Measurements from ENCODE around the gene EPB41L4A.
"Not testable (repeated sequence)": the region's sequence is repeated elsewhere in the genome, so short reads cannot be mapped to it uniquely, and the experiment has no call there.

Gene EPB41L4A

GRCh38 chr5:112208195-112208594 is 210.9 kb downstream of the EPB41L4A start:
- DNase-seq (ENCODE audit: low read depth in 3 of 3) = not testable (repeated sequence)

DNA sequence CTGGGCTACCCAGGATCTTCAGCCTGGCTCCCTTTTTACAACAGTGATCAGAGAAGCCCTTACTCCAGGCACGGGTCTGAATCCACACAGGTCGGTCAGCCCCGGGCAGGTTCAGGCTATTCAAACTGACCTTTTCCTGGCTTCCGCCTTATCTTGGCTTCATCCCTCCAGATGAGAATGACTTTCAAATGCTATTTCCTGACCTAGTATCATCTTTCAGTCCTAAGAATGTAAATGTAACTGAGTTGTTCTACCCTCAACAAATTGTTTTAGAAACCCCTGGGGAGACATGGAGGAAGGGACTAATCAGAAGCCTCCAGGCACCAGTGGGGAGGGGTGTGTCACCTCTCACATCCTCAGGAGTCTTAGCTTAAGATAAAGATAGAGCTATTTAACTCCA is 213.2 kb downstream of the EPB41L4A start:
- DNase-seq (ENCODE audit: low read depth in 3 of 3) = no peak

DNA sequence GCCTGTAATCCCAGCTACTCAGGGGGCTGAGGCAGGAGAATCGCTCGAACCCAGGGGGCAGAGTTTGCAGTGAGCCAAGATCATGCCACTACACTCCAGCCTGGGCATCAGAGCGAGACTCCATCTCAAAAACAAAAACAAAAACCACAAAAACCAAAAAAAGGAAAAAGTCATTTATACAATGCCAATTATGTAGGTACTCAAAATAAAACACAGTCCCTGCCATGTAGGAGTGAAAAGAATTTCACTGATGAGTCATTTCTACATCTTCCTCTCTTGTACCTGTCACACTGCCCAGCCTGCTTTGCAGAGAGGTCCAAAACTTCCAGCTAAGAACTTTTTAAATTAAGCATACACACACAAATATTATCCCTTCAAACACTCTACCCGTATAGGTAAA is 215.8 kb downstream of the EPB41L4A start:
- no peak for DNase-seq (ENCODE audit: low read depth in 3 of 3)

GRCh38 chr5:112202694-112203093 is 216.4 kb downstream of the EPB41L4A start:
- DNase-seq (ENCODE audit: low read depth in 3 of 3) = no peak

DNA sequence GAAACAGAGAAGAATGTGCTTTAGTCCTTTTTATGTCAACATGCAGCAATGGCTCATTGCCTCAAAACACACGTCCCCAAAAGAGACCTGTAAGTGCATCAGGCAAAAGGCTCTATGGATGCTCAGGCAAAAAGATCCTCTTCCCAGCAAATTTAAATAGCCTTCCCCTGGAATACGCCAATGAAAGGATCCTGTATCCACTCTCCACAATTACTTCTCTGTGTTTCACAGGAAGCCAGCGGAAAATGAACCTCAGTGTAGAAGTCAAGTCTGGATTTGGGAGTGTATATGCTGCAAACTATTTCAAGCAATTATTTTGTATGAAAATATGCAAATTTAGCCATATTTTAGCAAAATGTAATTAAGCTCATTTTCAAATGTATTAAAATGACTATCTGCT is 217.9 kb downstream of the EPB41L4A start:
- DNase-seq (ENCODE audit: low read depth in 3 of 3) = no peak

GRCh38 chr5:112200131-112200530 is 218.9 kb downstream of the EPB41L4A start:
- DNase-seq (ENCODE audit: low read depth in 3 of 3) = no peak

DNA sequence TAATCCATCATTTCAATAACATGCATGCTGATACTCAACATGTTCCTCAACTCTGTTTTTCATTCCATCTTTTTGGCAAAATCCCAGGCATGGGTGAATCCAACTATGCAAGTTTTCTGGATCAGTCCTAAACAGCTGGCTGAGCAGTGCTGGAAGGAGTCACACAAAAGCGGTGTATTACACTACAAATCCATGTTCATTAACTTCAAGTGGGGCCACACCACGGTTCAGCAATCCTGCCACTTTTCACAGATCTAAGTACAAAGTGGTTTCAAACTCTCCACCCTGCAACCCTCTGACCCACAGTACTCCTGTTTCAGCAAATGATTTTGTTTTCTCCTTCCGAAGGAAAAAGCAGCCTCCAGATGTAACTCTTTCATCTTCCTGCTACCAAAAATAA is 222.5 kb downstream of the EPB41L4A start:
- DNase-seq (ENCODE audit: low read depth in 3 of 3) = no peak

DNA sequence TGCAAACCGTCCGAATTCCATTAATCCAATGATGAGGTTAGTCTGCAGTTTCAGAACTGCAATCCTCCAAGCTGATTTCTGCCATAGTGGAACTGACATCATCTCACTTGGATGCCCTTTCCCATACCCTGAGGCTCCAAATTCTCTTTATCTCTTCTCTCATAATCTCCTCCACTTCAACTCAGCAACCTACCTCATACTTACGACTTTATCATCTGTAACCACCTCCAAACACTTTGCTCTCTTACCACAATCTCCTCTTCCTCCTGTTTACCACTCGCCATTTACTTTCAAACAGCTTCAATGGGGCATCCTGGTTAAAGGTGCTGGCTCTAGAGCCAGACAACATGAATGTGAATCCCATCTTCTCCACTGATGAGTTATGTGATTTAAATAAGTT is 223.2 kb downstream of the EPB41L4A start:
- DNase-seq (ENCODE audit: low read depth in 3 of 3) = no peak

DNA sequence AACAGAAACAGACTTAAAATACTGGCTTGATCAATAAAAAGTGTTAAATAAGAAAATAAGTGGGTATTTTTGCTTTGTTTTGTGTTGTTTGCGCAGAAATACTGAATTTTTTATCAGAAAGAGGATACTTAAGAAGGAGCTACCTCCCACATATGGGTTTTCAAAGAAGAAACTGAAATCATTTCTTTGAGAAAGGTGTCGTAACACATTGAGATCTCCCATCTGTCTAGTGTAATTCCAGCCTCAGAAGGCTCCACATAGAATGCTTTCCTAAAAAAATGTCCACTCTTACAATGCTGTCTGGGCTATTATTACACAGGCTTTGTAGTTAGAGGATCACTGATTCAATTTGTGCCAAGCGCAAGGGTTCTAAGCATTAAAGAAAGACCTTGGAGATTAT is 226.2 kb downstream of the EPB41L4A start:
- DNase-seq (ENCODE audit: low read depth in 3 of 3) = no peak

DNA sequence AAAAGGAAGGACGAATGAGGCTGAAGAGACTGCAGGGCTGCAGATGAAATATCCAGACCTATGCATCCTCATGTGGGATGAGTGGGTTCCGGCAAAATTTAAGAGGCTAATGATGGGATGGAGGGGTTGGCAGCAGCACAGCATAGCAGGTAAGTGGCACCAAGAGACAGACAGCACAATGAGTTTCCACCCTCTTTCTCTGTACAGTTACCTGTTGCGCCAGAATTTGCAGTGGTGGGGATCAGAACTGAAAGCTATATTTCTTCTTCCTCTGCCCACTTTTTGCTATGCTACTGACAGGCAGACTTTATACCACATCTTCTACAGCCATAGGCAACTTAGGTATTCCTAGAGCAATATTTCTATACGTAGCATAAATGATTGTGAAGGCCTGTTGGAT is 227.0 kb downstream of the EPB41L4A start:
- DNase-seq (ENCODE audit: low read depth in 3 of 3) = no peak

DNA sequence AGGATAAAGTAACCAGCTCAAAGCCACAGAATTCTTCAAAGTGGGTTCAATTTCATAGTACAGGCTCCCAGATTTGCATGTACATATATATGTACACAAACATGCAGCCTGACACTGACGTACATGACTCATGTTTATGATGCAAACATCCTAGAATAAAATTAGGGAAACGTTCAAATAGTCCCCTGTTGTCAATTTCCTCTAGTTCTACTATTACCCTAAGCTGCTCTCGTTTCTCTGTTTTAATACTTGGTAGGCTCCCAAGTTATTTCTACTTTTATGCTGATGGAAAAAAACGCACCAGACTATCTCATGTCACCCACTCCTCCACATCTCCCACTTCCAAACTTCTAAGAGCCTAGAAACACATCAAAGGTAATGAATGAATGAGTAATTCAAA is 229.7 kb downstream of the EPB41L4A start:
- DNase-seq (ENCODE audit: low read depth in 3 of 3) = no peak

- peak in 1 of 3 donors; percentile 14 for DNase-seq (ENCODE audit: low read depth in 3 of 3)
Observed at GRCh38 chr5:112186401-112186990, 232.6 kb downstream of the EPB41L4A start.

DNA sequence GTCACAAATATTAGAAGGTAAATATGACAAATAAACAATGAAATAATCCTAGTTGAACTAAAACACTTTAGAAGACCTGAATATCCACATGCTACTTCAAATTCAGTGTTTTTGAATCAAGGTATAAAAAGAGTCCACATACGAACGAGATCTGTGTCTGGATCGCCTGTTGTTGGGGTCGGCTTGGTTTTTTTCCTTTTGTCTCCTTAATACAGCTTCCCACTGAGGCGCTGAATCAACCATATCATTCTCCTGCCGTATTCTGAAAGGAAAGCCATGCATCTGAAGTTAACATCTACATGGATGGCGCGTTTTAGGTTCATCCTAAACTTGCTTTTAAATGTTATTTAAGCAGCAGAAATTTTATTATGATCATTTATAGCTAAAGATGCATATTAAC is 235.2 kb downstream of the EPB41L4A start:
- DNase-seq (ENCODE audit: low read depth in 3 of 3) = no peak

DNA sequence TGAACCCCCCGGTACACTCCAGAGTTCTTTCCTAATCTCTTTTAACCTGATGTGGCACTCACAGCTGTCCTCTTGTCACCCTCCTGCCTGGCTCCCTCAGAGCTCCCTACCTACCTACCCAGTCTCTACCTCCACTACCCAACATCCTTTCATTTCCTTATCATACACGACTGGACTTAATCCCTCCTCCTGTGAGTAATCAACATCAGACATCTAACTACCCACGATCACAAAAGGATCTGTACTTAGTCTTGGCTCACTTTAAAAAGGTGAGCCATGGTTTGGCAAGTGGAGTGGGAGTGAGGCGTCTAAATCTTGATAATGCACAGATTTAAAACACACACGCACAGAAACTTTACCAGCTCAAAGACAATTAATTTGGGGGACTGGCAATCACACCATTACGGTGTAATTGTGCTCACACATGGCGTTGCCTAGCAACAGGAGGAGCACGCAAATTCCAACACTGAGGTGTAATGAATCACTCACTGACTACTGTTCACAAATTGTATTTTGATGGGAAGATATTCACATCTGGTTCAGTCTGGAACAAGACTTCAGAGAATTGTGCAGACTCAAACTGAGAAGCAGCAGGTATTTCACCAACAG is 235.9 kb downstream of the EPB41L4A start:
- DNase-seq (ENCODE audit: low read depth in 3 of 3) = no peak

DNA sequence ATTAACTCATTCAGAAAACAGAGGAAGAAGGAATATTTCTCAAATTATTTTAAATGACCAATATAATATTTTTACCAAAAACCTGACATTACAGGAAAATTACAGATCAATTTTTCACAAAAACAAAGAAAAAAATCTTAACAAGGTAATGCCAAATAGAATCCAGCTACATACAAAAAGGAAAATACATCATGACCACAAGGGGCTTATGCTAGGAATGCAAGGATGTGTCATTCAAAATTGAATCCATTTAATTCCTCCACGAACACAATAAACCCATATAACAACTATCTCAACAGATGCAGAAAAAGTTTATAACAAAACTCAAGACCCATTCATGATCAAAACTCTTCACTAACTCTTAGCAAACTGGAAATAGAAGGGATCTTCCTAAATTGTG is 239.8 kb downstream of the EPB41L4A start:
- DNase-seq (ENCODE audit: low read depth in 3 of 3) = no peak

DNA sequence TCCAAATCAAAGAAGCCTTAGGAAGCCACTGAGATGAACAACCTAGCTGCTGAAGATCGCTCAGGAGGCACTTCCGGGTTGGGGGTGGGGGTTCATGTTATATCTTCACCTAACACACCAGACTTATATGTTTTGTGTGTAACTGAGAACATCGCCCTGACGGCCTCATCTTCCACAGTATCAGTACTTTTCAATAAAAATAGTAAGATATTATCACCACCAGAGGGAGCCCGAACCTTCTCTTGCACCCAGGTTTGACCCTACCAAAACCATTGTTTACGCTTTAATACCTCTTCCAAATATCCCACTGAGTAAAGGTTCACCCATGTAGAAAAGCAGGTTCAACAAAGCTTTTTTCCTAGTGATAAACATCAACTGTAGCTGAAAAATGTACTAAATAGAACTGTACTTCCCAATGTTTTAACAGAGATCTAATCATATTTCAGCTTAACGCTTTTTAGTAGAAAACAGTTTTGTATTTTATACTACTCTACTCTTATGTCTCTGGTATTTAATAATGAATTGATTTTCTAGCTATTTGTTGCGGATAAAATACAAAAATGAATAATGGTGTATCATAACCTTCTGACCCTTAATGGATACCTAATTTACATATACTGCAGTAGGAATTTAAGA is 244.0 kb downstream of the EPB41L4A start:
- DNase-seq (ENCODE audit: low read depth in 3 of 3) = peak in 1 of 3 donors; percentile 12

DNA sequence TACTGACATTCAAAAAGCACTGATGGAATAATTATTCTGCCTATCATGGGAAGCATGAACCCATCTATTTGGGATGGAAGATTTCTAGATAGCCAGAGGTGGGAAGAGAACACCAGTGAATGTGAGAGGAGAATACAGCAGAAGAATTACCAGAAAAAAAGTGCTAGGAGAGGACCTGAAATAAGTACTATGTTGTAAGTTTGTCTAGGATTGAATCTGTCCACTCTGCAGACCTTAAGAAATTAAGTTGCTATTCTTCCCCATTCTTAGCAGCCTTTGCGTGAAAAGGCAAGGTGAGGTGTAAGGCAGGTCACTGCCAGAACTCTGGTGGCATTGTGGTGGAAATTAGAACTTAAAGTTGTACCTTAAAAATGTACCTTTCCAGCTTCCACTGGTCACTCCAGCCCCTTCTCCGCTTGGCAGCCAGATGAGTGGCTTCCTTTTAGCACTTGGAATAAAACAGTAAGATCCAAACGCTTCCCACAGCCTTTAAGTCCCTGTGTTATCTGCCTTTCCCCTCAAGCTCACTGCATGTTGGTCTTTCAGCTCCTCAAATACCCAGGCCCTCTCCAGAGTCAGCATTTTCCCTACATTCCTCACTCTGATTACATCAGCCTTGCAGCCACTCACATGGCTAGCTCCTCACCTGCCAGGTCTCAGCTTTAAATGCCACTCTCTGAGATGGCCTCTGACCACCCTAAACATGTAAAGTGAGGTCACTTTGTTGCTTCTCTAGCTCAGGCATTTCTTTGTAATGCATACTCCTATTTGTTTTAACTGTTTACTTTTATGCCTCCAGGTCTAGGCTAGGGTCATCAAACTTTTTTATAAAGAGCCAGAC is 253.0 kb downstream of the EPB41L4A start:
- no peak for DNase-seq (ENCODE audit: low read depth in 3 of 3)

DNA sequence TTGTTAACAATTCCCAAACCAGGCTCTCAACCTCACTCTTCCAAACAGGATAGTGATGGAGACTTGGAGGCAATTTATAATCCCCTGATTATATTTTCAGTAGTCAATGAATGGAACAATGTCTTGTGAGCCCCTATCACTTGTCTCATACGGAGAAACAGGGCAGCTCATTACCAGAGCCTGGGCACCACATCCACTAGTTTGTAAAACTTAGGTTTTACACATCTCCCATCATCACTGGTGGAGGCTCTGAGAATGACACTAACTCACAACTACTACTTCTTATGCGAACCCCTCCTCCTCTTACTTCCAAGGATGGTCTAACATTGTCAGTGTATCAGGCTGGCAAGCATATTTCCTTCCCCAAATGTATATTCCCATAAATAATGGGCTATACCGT is 253.7 kb downstream of the EPB41L4A start:
- DNase-seq (ENCODE audit: low read depth in 3 of 3) = no peak

DNA sequence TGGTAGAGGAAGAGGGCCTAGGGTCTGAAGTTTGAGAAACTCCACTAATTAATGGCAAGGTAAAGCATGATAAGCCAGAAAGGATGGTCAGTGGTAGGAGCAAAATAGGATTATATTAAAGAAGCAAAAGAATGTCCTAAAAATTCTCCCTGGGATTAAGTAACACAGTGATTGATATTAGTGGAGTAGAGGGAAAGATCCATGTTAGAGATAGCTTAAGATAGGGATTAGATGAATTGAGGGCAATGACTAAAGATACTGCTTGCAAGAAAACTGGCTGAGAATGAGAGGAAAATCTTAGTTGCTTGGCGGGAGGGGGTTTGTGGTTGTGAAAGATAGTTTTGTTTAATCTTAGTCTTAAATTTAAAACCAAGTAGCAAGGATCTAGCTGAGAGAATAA is 255.6 kb downstream of the EPB41L4A start:
- DNase-seq (ENCODE audit: low read depth in 3 of 3) = no peak

DNA sequence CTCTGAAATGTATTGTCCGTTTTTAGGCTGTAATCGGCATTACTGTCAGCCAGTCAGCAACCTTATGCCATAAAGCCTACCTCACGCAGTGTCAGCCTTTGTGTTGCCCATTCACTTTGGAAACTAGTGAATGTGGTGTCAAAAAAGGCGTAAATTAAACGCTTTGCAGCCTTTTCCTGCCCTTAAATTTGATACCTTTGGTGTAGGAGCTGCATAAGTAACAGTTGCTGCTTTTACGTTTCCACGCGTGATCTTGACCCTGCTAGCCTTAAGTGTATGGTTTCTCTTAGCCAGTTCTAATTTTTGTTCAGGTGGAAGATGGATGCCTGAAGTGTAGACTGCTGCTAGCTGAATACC is 257.7 kb downstream of the EPB41L4A start:
- DNase-seq (ENCODE audit: low read depth in 3 of 3) = no peak

- peak; percentile 85 to 88 (median 86) for DNase-seq (ENCODE audit: low read depth in 3 of 3)
Observed at GRCh38 chr5:112160652-112161391, 258.3 kb downstream of the EPB41L4A start.

GRCh38 chr5:112159435-112159834 is 259.6 kb downstream of the EPB41L4A start:
- no peak for DNase-seq (ENCODE audit: low read depth in 3 of 3)
